ENCODE data around the gene PTPN12. TPM values are rescaled to one million over a fixed set of nuclear protein-coding genes. Genes with fewer than 3 reads are reported as not detected.

PTPN12 gene
- total and polyA plus RNA-seq, 7 donors, result 16.5 to 52.6 (median 34.0) TPM

DNA sequence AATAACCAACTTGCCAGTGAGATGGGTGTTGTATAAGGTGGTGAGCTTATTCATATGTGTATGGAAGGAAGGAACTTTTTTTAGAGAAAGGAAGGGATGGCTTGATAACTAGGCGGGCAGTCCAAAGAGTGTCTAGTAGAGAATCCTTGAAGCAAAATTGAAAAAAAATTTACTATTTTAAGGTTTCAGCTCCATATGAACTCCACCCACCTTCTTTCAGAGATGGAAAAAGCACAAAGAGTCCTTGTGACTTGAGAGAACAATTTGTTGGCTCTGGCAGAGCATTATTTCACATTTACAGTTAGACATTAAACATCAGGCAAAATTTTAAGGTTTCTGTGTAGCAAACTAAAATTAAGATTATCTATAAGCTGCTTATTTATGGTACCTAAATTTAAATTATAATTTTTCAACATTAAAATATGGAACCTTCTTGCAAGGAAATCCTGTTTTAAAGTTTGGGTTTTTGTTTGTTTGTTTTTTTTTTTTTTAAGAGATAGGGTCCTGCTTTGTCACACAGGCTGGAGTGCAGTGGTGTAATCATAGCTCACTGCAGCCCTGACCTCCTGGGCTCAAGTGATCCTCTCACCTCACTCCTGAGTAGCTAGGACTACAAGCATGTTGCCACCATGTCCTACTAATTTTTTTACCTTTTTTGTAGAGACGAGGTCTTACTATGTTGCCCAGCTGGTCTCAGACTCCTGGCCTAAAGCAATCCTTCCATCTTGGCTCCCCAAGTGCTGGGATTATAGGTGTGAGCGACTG is 12.2 kb downstream of the PTPN12 start:
- ATAC-seq (no peak), DNase-seq (no peak)
- H3K9me3 ChIP-seq, result no peaks in the 10 kb centered on the region
- peaks cover 26% of the 10 kb centered on the region for H3K4me1 ChIP-seq
- H3K27ac ChIP-seq, result no peak overlapping the region
- 49 to 63% (median 49%) methylated on average over 3 of the region's 3 CpGs for WGBS, 3 donors
- TF ChIP-seq, protein P1, sequence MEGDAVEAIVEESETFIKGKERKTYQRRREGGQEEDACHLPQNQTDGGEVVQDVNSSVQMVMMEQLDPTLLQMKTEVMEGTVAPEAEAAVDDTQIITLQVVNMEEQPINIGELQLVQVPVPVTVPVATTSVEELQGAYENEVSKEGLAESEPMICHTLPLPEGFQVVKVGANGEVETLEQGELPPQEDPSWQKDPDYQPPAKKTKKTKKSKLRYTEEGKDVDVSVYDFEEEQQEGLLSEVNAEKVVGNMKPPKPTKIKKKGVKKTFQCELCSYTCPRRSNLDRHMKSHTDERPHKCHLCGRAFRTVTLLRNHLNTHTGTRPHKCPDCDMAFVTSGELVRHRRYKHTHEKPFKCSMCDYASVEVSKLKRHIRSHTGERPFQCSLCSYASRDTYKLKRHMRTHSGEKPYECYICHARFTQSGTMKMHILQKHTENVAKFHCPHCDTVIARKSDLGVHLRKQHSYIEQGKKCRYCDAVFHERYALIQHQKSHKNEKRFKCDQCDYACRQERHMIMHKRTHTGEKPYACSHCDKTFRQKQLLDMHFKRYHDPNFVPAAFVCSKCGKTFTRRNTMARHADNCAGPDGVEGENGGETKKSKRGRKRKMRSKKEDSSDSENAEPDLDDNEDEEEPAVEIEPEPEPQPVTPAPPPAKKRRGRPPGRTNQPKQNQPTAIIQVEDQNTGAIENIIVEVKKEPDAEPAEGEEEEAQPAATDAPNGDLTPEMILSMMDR (IDR thresholded peaks at IDR 0.05), result no peak
- H3K27me3 ChIP-seq (ENCODE audit: insufficient read depth in 3 of 3, low read length in 2 of 3), result no peaks in the 10 kb centered on the region
- H3K4me3 ChIP-seq, result no peak overlapping the region
- intact Hi-C loops (cut with DNase I), result no loop called here
- no peaks in the 10 kb centered on the region for H3K36me3 ChIP-seq (ENCODE audit: insufficient read depth in 1 of 2, low read depth in 1 of 2)

GRCh38 chr7:77550586-77550985 is 13.5 kb downstream of the PTPN12 start:
- 70 to 81% (median 75%) methylated on average over 3 of the region's 3 CpGs for WGBS, 3 donors
- TF ChIP-seq, protein P1 (IDR thresholded peaks at IDR 0.05), result no peak
- no peak for DNase-seq
- Histone ChIP-seq H3K27me3 (ENCODE audit: insufficient read depth in 3 of 3, low read length in 2 of 3) (no peaks in the 10 kb centered on the region), H3K4me1 (peaks cover 26% of the 10 kb centered on the region), H3K9me3 (no peaks in the 10 kb centered on the region), H3K27ac (no peak overlapping the region), H3K36me3 (ENCODE audit: insufficient read depth in 1 of 2, low read depth in 1 of 2) (no peaks in the 10 kb centered on the region), H3K4me3 (no peak overlapping the region)
- ATAC-seq, result no peak
- intact Hi-C loops (cut with DNase I), result no loop called here

DNA sequence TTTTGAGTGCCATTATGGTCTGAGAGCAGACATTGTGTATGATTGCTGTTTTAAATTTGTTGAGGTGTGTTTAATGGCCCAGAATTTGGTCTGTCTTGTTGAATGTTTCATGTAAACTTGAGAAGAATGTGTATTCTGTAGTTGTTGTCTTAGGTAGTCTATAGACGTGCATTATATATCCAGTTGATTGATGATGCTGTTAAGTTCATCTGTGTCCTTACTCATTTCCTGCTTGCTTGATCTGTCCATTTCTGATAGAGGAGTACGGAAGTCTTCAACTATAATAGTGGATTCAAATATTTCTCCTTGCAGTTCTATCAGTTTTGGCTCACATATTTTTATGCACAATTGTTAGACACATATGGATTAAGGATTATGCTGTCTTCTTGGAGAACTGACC is 16.0 kb downstream of the PTPN12 start:
- 80 to 89% (median 87%) methylated on average over 2 of the region's 2 CpGs for WGBS, 3 donors
- TF ChIP-seq, protein P1 (IDR thresholded peaks at IDR 0.05), result no peak
- H3K4me3 ChIP-seq, result no peak overlapping the region
- no peaks in the 10 kb centered on the region for H3K27me3 ChIP-seq (ENCODE audit: insufficient read depth in 3 of 3, low read length in 2 of 3)
- DNase-seq (no peak), ATAC-seq (no peak)
- H3K4me1 ChIP-seq, result peaks cover 19% of the 10 kb centered on the region
- intact Hi-C loops (cut with DNase I), result no loop called here
- H3K36me3 ChIP-seq (ENCODE audit: insufficient read depth in 1 of 2, low read depth in 1 of 2), result no peaks in the 10 kb centered on the region
- H3K27ac ChIP-seq, result no peak overlapping the region
- H3K9me3 ChIP-seq, result no peaks in the 10 kb centered on the region

DNA sequence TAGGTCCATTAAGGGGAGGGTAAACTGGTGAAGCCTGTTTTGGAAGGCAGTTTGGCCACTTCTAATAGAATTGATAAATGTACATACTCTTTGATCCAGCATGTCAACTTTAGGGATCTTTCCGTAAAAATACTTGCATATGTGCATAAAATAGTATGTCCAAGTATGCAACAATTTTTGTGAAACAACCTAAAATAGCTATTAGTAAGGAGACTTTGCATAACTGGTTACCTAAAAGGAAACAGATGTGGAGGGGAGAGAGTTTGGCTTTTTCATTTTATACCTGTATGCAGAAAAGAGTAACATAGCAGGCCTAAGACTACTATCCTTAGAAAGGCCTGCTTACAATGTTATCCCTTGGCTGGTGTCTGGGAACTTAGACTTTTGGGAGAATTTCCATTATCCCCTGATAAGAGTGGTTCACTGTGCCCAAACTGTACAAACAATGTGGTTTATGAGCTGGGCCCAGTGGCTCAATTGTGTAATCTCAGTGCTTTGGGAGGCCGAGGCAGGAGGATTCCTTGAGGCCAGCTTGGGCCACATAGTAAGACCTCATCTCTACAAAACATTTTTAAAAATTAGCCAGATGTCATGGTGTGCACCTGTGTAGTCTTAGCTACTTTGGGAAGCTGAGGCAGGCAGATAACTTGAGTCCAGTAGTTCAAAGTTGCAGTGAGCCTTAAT is 21.3 kb downstream of the PTPN12 start:
- Histone ChIP-seq H3K4me1 (peaks cover 19% of the 10 kb centered on the region), H3K27me3 (ENCODE audit: insufficient read depth in 3 of 3, low read length in 2 of 3) (no peaks in the 10 kb centered on the region), H3K36me3 (ENCODE audit: insufficient read depth in 1 of 2, low read depth in 1 of 2) (no peaks in the 10 kb centered on the region), H3K27ac (no peak overlapping the region), H3K4me3 (no peak overlapping the region), H3K9me3 (no peaks in the 10 kb centered on the region)
- no peak for ATAC-seq
- intact Hi-C loops (cut with DNase I), result no loop called here
- WGBS, 3 donors, result 92 to 95% (median 93%) methylated on average over 2 of the region's 2 CpGs
- TF ChIP-seq, protein P1 (IDR thresholded peaks at IDR 0.05), result no peak
- DNase-seq, result no peak
